Spleen (tissue), 7 donors: ENCODE measurements around the gene BCL2.

Experiments
- POLR2A ChIP-seq, 3 donors: fragments of 450-650 bp; IDR thresholded peaks; one replicate each; pipeline ENCODE4 v1.5.1; 2017; ENCODE audit warnings: antibody characterized with exemption in 3 of 3, mild to moderate bottlenecking in 1 of 3
- POLR2AphosphoS5 ChIP-seq, 3 donors: sonication (generic); formaldehyde crosslinking; IDR thresholded peaks; one replicate each; pipeline ENCODE4 v1.5.1; 2017; ENCODE audit warnings: antibody characterized with exemption in 3 of 3
- TF ChIP-seq, protein P1 (sequence below), 11 experiments: fragments of 200-600 bp in 7 of 11; fragments of 450-650 bp in 4 of 11; sonication (generic) in 4 of 11; IDR thresholded peaks in 8 of 11; conservative IDR thresholded peaks in 3 of 11; 1 replicate in 7 of 11; 2 replicates in 4 of 11; pipeline versions ENCODE4 v1.4.0 to v1.8.0; 2016 to 2021; ENCODE audit warnings: antibody characterized with exemption in 11 of 11, inconsistent platforms in 4 of 11, mild to moderate bottlenecking in 1 of 11
- donor health status: DM: no; HTN: no; CAD: no; lungs with moderate emphysema.
- donor health status: DM: no; HTN: no; CAD: no.
- donor health status: DM: no; HTN: no; CAD: no.

- TF ChIP-seq, protein P1, sequence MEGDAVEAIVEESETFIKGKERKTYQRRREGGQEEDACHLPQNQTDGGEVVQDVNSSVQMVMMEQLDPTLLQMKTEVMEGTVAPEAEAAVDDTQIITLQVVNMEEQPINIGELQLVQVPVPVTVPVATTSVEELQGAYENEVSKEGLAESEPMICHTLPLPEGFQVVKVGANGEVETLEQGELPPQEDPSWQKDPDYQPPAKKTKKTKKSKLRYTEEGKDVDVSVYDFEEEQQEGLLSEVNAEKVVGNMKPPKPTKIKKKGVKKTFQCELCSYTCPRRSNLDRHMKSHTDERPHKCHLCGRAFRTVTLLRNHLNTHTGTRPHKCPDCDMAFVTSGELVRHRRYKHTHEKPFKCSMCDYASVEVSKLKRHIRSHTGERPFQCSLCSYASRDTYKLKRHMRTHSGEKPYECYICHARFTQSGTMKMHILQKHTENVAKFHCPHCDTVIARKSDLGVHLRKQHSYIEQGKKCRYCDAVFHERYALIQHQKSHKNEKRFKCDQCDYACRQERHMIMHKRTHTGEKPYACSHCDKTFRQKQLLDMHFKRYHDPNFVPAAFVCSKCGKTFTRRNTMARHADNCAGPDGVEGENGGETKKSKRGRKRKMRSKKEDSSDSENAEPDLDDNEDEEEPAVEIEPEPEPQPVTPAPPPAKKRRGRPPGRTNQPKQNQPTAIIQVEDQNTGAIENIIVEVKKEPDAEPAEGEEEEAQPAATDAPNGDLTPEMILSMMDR (IDR thresholded peaks at IDR 0.05 in 8 of 11, conservative IDR thresholded peaks at IDR 0.05 in 3 of 11) = no peak
- TF ChIP-seq POLR2AphosphoS5 (IDR thresholded peaks at IDR 0.05) (no peak), POLR2A (IDR thresholded peaks at IDR 0.05) (no peak)
These were observed 65.9 kb downstream of the BCL2 start for GRCh38 chr18:63253428-63254372.
